Effector memory CD4-positive, alpha-beta T cell (primary cell): ENCODE results near the gene UBAP2L.

ENCODE experiments used
- DNase-seq, 3 donors: peaks; one replicate each; pipeline ENCODE4 v3.0.0-alpha.2; 2020
- H3K27ac ChIP-seq: 2 replicates; pipeline ENCODE4 v1.7.0; 2013; ENCODE audit warnings: mild to moderate bottlenecking, low read length, moderate library complexity; ENCODE audit not compliant: insufficient read depth, poor library complexity, severe bottlenecking
- H3K27me3 ChIP-seq: replicated peaks from 2 replicates; pipeline ENCODE4 v1.7.0; 2013; ENCODE audit warnings: mild to moderate bottlenecking, low read length; ENCODE audit not compliant: insufficient read depth, control insufficient read depth, poor library complexity, severe bottlenecking
- H3K36me3 ChIP-seq: 2 replicates; pipeline ENCODE4 v1.7.0; 2013; ENCODE audit warnings: mild to moderate bottlenecking, low read length, moderate library complexity; ENCODE audit not compliant: control insufficient read depth, insufficient read depth
- H3K4me1 ChIP-seq: 2 replicates; pipeline ENCODE4 v1.7.0; 2013; ENCODE audit warnings: low read length, mild to moderate bottlenecking; ENCODE audit not compliant: control insufficient read depth, insufficient read depth, poor library complexity, severe bottlenecking
- H3K4me3 ChIP-seq: 2 replicates; pipeline ENCODE4 v1.7.0; 2013; ENCODE audit warnings: low read length, low read depth, mild to moderate bottlenecking; ENCODE audit not compliant: insufficient read depth, poor library complexity, severe bottlenecking
- H3K9me3 ChIP-seq: 2 replicates; pipeline ENCODE4 v1.7.0; 2013; ENCODE audit warnings: mild to moderate bottlenecking, low read length, moderate library complexity; ENCODE audit not compliant: control insufficient read depth
- total RNA-seq, 3 donors: gene quantifications; one replicate each; lab custom pipeline; 2026; lab: John Stamatoyannopoulos, UW

The UBAP2L gene
- 135 to 176 (median 152) reads per million in 3 donors for total RNA-seq

- Histone ChIP-seq H3K27ac (peak within 1 kb of the TSS; percentile 98), H3K4me3 (peak within 1 kb of the TSS; percentile 82), H3K4me1 (peaks cover 24% of the 10 kb centered on the region), H3K36me3 (peaks cover 16% of the 10 kb centered on the region), H3K9me3 (no peaks in the 10 kb centered on the region), H3K27me3 (no peaks in the 10 kb centered on the region)
- DNase-seq, result peak; percentile 98
These were observed at the start of gene UBAP2L for GRCh38 chr1:154220071-154220969. Gene UBAP2L (plus strand): TSS chr1:154220955. CDS start chr1:154225124, 4,169 bp downstream.

GRCh38 chr1:154171223-154171583, 49.6 kb upstream of the UBAP2L start:
- Histone ChIP-seq H3K9me3 (no peaks in the 10 kb centered on the region), H3K36me3 (peaks cover 89% of the 10 kb centered on the region), H3K27me3 (no peaks in the 10 kb centered on the region), H3K27ac (peak overlapping the region; percentile 9), H3K4me3 (no peak overlapping the region), H3K4me1 (no peaks in the 10 kb centered on the region)
- DNase-seq, result no peak

- H3K27ac ChIP-seq, result no peak overlapping the region
- H3K4me1 ChIP-seq, result peaks cover 6% of the 10 kb centered on the region
- no peak for DNase-seq
- H3K9me3 ChIP-seq, result no peaks in the 10 kb centered on the region
- H3K36me3 ChIP-seq, result peaks cover 82% of the 10 kb centered on the region
- no peak overlapping the region for H3K4me3 ChIP-seq
- H3K27me3 ChIP-seq, result no peaks in the 10 kb centered on the region
These were observed 48.9 kb upstream of the UBAP2L start for GRCh38 chr1:154171880-154172279.

GRCh38 chr1:154174654-154175053, 46.1 kb upstream of the UBAP2L start:
- peaks cover 33% of the 10 kb centered on the region for H3K4me1 ChIP-seq

GRCh38 chr1:154176337-154176736, 44.4 kb upstream of the UBAP2L start:
- Histone ChIP-seq H3K36me3 (peaks cover 40% of the 10 kb centered on the region), H3K9me3 (no peaks in the 10 kb centered on the region), H3K27me3 (no peaks in the 10 kb centered on the region), H3K27ac (peak overlapping the region; percentile 14), H3K4me3 (no peak overlapping the region), H3K4me1 (peaks cover 50% of the 10 kb centered on the region)
- no peak for DNase-seq

More at GRCh38 chr1:154174654-154175053, 46.1 kb upstream of the UBAP2L start:
- no peak for DNase-seq
- no peak overlapping the region for H3K4me3 ChIP-seq
- H3K27ac ChIP-seq, result no peak overlapping the region
- no peaks in the 10 kb centered on the region for H3K9me3 ChIP-seq
- H3K36me3 ChIP-seq, result peaks cover 57% of the 10 kb centered on the region
- H3K27me3 ChIP-seq, result no peaks in the 10 kb centered on the region

- H3K4me1 ChIP-seq, result peaks cover 52% of the 10 kb centered on the region
- H3K4me3 ChIP-seq, result no peak overlapping the region
- peak overlapping the region; percentile 44 for H3K27ac ChIP-seq
- H3K36me3 ChIP-seq, result peaks cover 23% of the 10 kb centered on the region
- no peaks in the 10 kb centered on the region for H3K9me3 ChIP-seq
- no peak for DNase-seq
- H3K27me3 ChIP-seq, result no peaks in the 10 kb centered on the region
These were observed 42.7 kb upstream of the UBAP2L start for GRCh38 chr1:154178013-154178412.

- H3K4me3 ChIP-seq, result peak overlapping the region; percentile 2
These were observed 41.6 kb upstream of the UBAP2L start for GRCh38 chr1:154178911-154179811.

GRCh38 chr1:154179946-154180687, 40.6 kb upstream of the UBAP2L start:
- peak overlapping the region; percentile 13 for H3K4me3 ChIP-seq
- H3K4me1 ChIP-seq, result peaks cover 58% of the 10 kb centered on the region
- peak overlapping the region; percentile 58 for H3K27ac ChIP-seq

More at GRCh38 chr1:154178911-154179811, 41.6 kb upstream of the UBAP2L start:
- Histone ChIP-seq H3K27ac (peak overlapping the region; percentile 58), H3K4me1 (peaks cover 58% of the 10 kb centered on the region), H3K9me3 (no peaks in the 10 kb centered on the region), H3K27me3 (no peaks in the 10 kb centered on the region), H3K36me3 (peaks cover 15% of the 10 kb centered on the region)
- no peak for DNase-seq

GRCh38 chr1:154181944-154182343, 38.8 kb upstream of the UBAP2L start:
- H3K9me3 ChIP-seq, result no peaks in the 10 kb centered on the region
- H3K36me3 ChIP-seq, result no peaks in the 10 kb centered on the region
- peaks cover 52% of the 10 kb centered on the region for H3K4me1 ChIP-seq
- no peaks in the 10 kb centered on the region for H3K27me3 ChIP-seq
- peak overlapping the region; percentile 88 for H3K27ac ChIP-seq
- H3K4me3 ChIP-seq, result peak overlapping the region; percentile 83
- DNase-seq, result no peak

More at GRCh38 chr1:154179946-154180687, 40.6 kb upstream of the UBAP2L start:
- Histone ChIP-seq H3K36me3 (peaks cover 9% of the 10 kb centered on the region), H3K27me3 (no peaks in the 10 kb centered on the region), H3K9me3 (no peaks in the 10 kb centered on the region)
- no peak for DNase-seq
